Upper lobe of left lung (tissue), 6 donors: ENCODE data around the gene PCCA. TPM values are rescaled to one million over a fixed set of nuclear protein-coding genes. Genes with fewer than 3 reads are reported as not detected.
A peak's percentile ranks its signal among the peaks of the same experiment; 100 is the strongest.
"Not testable (repeated sequence)": the region's sequence is repeated elsewhere in the genome, so short reads cannot be mapped to it uniquely, and the experiment has no call there.

Experiments used
- ATAC-seq, 2 donors: fragments of 200-7000 bp; cut with Tn5 transposase; one replicate each; pipeline ENCODE4 v1.9.1; 2022; ENCODE audit warnings: mild to moderate bottlenecking in 2 of 2, moderate library complexity in 2 of 2; ENCODE audit not compliant: low FRiP score in 2 of 2
- DNase-seq, 2 donors: peaks; one replicate each; pipeline ENCODE4 v3.0.0-alpha.2; 2019 to 2020
- H3K27ac ChIP-seq, 4 donors: fragments of 200-600 bp; sonication (generic); one replicate each; pipeline ENCODE4 v1.5.1; 2016 to 2019
- H3K27me3 ChIP-seq, 4 donors: fragments of 200-600 bp; sonication (generic); one replicate each; pipeline ENCODE4 v1.5.1; 2017 to 2019
- H3K36me3 ChIP-seq, 4 donors: fragments of 200-600 bp; sonication (generic); one replicate each; pipeline ENCODE4 v1.5.1; 2016 to 2019
- H3K4me1 ChIP-seq, 4 donors: fragments of 200-600 bp; sonication (generic); one replicate each; pipeline ENCODE4 v1.5.1; 2018 to 2019
- H3K4me3 ChIP-seq, 4 donors: fragments of 200-600 bp; sonication (generic); one replicate each; pipeline ENCODE4 v1.5.1; 2017 to 2019; ENCODE audit warnings: mild to moderate bottlenecking in 2 of 4, moderate library complexity in 1 of 4
- H3K9me3 ChIP-seq, 4 donors: fragments of 200-600 bp; sonication (generic); one replicate each; pipeline ENCODE4 v1.5.1; 2018 to 2019
- CTCF ChIP-seq, 6 experiments: fragments of 450-650 bp in 4 of 6; fragments of 200-600 bp in 2 of 6; sonication (generic) in 2 of 6; IDR thresholded peaks; one replicate each; pipeline ENCODE4 v1.5.1; 2016 to 2019; ENCODE audit warnings: antibody characterized with exemption in 6 of 6
- EP300 ChIP-seq, 4 donors: sonication (generic); formaldehyde crosslinking; IDR thresholded peaks; one replicate each; pipeline ENCODE4 v1.5.1; 2017; ENCODE audit warnings: antibody characterized with exemption in 4 of 4, control low read depth in 2 of 4
- POLR2A ChIP-seq, 4 donors: fragments of 450-650 bp; IDR thresholded peaks; one replicate each; pipeline ENCODE4 v1.5.1; 2016 to 2017; ENCODE audit warnings: antibody characterized with exemption in 4 of 4, mild to moderate bottlenecking in 2 of 4
- POLR2AphosphoS5 ChIP-seq, 2 donors: sonication (generic); formaldehyde crosslinking; IDR thresholded peaks; one replicate each; pipeline ENCODE4 v1.5.1; 2017; ENCODE audit warnings: antibody characterized with exemption in 2 of 2
- WGBS, 2 donors: methylation state at CpG; one replicate each; pipeline ENCODE4 v1.1.5; 2017 to 2018; 5-methylcytosine and 5-hydroxymethylcytosine counted together
- total RNA-seq, 6 donors: library from RNA; depleted of rRNA in 4 of 6; stranded (reverse); fragments of >200 nt in 4 of 6; gene quantifications; one replicate each; pipeline versions ENCODE4 v1.1.0 to v1.2.1, GENCODE V29; 2016 to 2021
- donor health status: DM: no; HTN: no; CAD: no; lungs with moderate emphysema.
- donor health status: DM: no; HTN: yes; CAD: no; lungs with severe emphysema.

Gene PCCA
- total RNA-seq, 6 donors from 2014 or later: 23.1 to 43.4 (median 30.0) TPM

- TF ChIP-seq EP300 (IDR thresholded peaks at IDR 0.05) (no peak), POLR2AphosphoS5 (IDR thresholded peaks at IDR 0.05) (peak in 1 of 2 donors; percentile 28), POLR2A (IDR thresholded peaks at IDR 0.05) (no peak)
- WGBS, 2 donors: 30 to 42% methylated on average over 2 of the region's 2 CpGs
- peak in 1 of 2 donors; percentile 72 for DNase-seq
- H3K4me1 ChIP-seq: peaks cover 0 to 6% (median 2%) of the 10 kb centered on the region in 4 donors
- H3K27ac ChIP-seq: peak overlapping the region in 1 of 4 donors; percentile 31
- peak in 1 of 2 donors; percentile 69 for ATAC-seq
- H3K4me3 ChIP-seq: no peak overlapping the region
- H3K27me3 ChIP-seq: no peaks in the 10 kb centered on the region
- no peaks in the 10 kb centered on the region for H3K9me3 ChIP-seq
- peaks cover 0 to 18% (median 3%) of the 10 kb centered on the region in 4 donors for H3K36me3 ChIP-seq
Measured at GRCh38 chr13:100269837-100270236, 180.9 kb downstream of the PCCA start.

DNA sequence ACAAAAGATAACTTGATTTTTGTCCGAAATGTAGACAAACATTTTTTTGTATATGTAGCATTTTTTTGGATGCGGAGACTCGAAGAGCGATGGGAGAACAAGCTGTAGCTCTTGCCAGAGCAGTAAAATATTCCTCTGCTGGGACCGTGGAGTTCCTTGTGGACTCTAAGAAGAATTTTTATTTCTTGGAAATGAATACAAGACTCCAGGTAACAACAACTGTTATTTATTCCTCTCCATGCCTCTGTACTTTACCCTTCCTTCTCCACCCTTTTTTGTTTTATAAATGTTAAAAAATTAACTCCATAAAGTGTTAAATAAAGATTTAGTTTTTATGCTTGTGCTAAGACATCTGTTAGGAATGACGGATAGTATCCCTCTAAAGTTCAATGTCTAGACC lies 184.2 kb downstream of the PCCA start:
- Histone ChIP-seq H3K36me3 (peaks cover 0 to 21% (median 3%) of the 10 kb centered on the region in 4 donors), H3K4me3 (no peak overlapping the region), H3K4me1 (peaks cover 0 to 6% (median 2%) of the 10 kb centered on the region in 4 donors), H3K27ac (no peak overlapping the region), H3K9me3 (no peaks in the 10 kb centered on the region), H3K27me3 (no peaks in the 10 kb centered on the region)
- no peak for DNase-seq
- no peak for TF ChIP-seq POLR2A (IDR thresholded peaks at IDR 0.05)
- ATAC-seq: no peak
- WGBS, 2 donors: 96 to 97% methylated on average over 6 of the region's 6 CpGs

- Histone ChIP-seq H3K9me3 (no peaks in the 10 kb centered on the region), H3K4me1 (peaks cover 0 to 6% (median 2%) of the 10 kb centered on the region in 4 donors), H3K27me3 (no peaks in the 10 kb centered on the region), H3K36me3 (peaks cover 0 to 21% (median 3%) of the 10 kb centered on the region in 4 donors), H3K27ac (no peak overlapping the region), H3K4me3 (no peak overlapping the region)
- whole genome bisulfite sequencing, 2 donors: 68 to 71% methylated on average over 6 of the region's 6 CpGs
- no peak for DNase-seq
- no peak for ATAC-seq
- TF ChIP-seq CTCF (IDR thresholded peaks at IDR 0.05) (no peak), POLR2A (IDR thresholded peaks at IDR 0.05) (no peak), POLR2AphosphoS5 (IDR thresholded peaks at IDR 0.05) (no peak), EP300 (IDR thresholded peaks at IDR 0.05) (no peak)
Measured at GRCh38 chr13:100273552-100273951, 184.7 kb downstream of the PCCA start.

- Histone ChIP-seq H3K4me3 (no peak overlapping the region), H3K27ac (no peak overlapping the region), H3K4me1 (peaks cover 0 to 1% (median under 1%) of the 10 kb centered on the region in 4 donors), H3K36me3 (peaks cover 0 to 18% (median 0%) of the 10 kb centered on the region in 4 donors), H3K27me3 (no peaks in the 10 kb centered on the region), H3K9me3 (no peaks in the 10 kb centered on the region)
- 89 to 94% methylated on average over 9 to 12 of the region's 12 CpGs for WGBS, 2 donors
- TF ChIP-seq CTCF (IDR thresholded peaks at IDR 0.05): no peak
- no peak for TF ChIP-seq EP300 (IDR thresholded peaks at IDR 0.05)
- TF ChIP-seq POLR2AphosphoS5 (IDR thresholded peaks at IDR 0.05): no peak
- no peak for TF ChIP-seq POLR2A (IDR thresholded peaks at IDR 0.05)
- ATAC-seq (no peak), DNase-seq (no peak)
Measured at GRCh38 chr13:100274942-100275506, 186.1 kb downstream of the PCCA start.

- Histone ChIP-seq H3K36me3 (peaks cover 0 to 18% (median 0%) of the 10 kb centered on the region in 4 donors), H3K27ac (no peak overlapping the region), H3K9me3 (no peaks in the 10 kb centered on the region), H3K4me3 (no peak overlapping the region), H3K4me1 (no peaks in the 10 kb centered on the region), H3K27me3 (no peaks in the 10 kb centered on the region)
- ATAC-seq (no peak), DNase-seq (no peak)
- TF ChIP-seq POLR2AphosphoS5 (IDR thresholded peaks at IDR 0.05) (no peak), CTCF (IDR thresholded peaks at IDR 0.05) (no peak), EP300 (IDR thresholded peaks at IDR 0.05) (no peak), POLR2A (IDR thresholded peaks at IDR 0.05) (no peak)
- 93 to 96% methylated on average over 5 of the region's 5 CpGs for WGBS, 2 donors
Measured at GRCh38 chr13:100275746-100276145, 186.9 kb downstream of the PCCA start.

GRCh38 chr13:100280681-100281080 lies 191.8 kb downstream of the PCCA start:
- H3K27me3 ChIP-seq: no peaks in the 10 kb centered on the region
- no peak for ATAC-seq
- no peak for TF ChIP-seq CTCF (IDR thresholded peaks at IDR 0.05)
- no peak for TF ChIP-seq POLR2AphosphoS5 (IDR thresholded peaks at IDR 0.05)
- no peak for TF ChIP-seq EP300 (IDR thresholded peaks at IDR 0.05)
- H3K9me3 ChIP-seq: no peaks in the 10 kb centered on the region
- H3K36me3 ChIP-seq: no peaks in the 10 kb centered on the region
- no peaks in the 10 kb centered on the region for H3K4me1 ChIP-seq
- H3K4me3 ChIP-seq: no peak overlapping the region
- WGBS, 2 donors: 94 to 96% methylated on average over 5 of the region's 5 CpGs
- DNase-seq: no peak
- H3K27ac ChIP-seq: no peak overlapping the region

- not testable (repeated sequence) for H3K9me3 ChIP-seq, H3K36me3 ChIP-seq, H3K4me1 ChIP-seq, H3K27me3 ChIP-seq, H3K27ac ChIP-seq, ATAC-seq, H3K4me3 ChIP-seq
- peak in 1 of 2 donors; percentile 68 for DNase-seq
- WGBS, 2 donors: 91 to 98% methylated on average over 7 to 14 of the region's 16 CpGs
Measured at GRCh38 chr13:100282306-100282705, 193.4 kb downstream of the PCCA start.
